DMS 273 treated with DMSO at 0.1 percent for 48 hours (cell line): ENCODE measurements around the gene LYRM1.
A peak's percentile ranks its signal among the peaks of the same experiment; 100 is the strongest.
"Not testable (repeated sequence)": the region's sequence is repeated elsewhere in the genome, so short reads cannot be mapped to it uniquely, and the experiment has no call there.

Experiments
- DNase-seq: peaks from one replicate; lab custom pipeline; 2025; lab: John Stamatoyannopoulos, UW

Gene LYRM1

GRCh38 chr16:20900299-20901067, at the start of gene LYRM1, which contains the start of gene DCUN1D3:
Gene LYRM1, plus strand, starts transcription at chr16:20900771. Its CDS starts 14,785 bp downstream, at chr16:20915556.
Gene DCUN1D3, minus strand, starts transcription at chr16:20900358. Its CDS starts 37,820 bp downstream, at chr16:20862538.
- peak; percentile 96 for DNase-seq

- no peak for DNase-seq
Observed at GRCh38 chr16:20850981-20851380, 49.6 kb upstream of the LYRM1 start.

GRCh38 chr16:20851601-20852000, 49.0 kb upstream of the LYRM1 start:
- DNase-seq: no peak

- DNase-seq: no peak
Observed at GRCh38 chr16:20853143-20853542, 47.4 kb upstream of the LYRM1 start.

- DNase-seq: no peak
Observed at GRCh38 chr16:20853981-20854620, 46.5 kb upstream of the LYRM1 start.

GRCh38 chr16:20854963-20855362, 45.6 kb upstream of the LYRM1 start:
- no peak for DNase-seq

GRCh38 chr16:20857281-20857680, 43.3 kb upstream of the LYRM1 start:
- DNase-seq: no peak

- no peak for DNase-seq
Observed at GRCh38 chr16:20859229-20859628, 41.3 kb upstream of the LYRM1 start.

- DNase-seq: no peak
Observed at GRCh38 chr16:20859699-20860098, 40.9 kb upstream of the LYRM1 start.

- no peak for DNase-seq
Observed at GRCh38 chr16:20860361-20860760, 40.2 kb upstream of the LYRM1 start.

- DNase-seq: not testable (repeated sequence)
Observed at GRCh38 chr16:20860995-20861394, 39.6 kb upstream of the LYRM1 start.

- no peak for DNase-seq
Observed at GRCh38 chr16:20862162-20862960, 38.2 kb upstream of the LYRM1 start.

- not testable (repeated sequence) for DNase-seq
Observed at GRCh38 chr16:20864376-20864775, 36.2 kb upstream of the LYRM1 start.

- no peak for DNase-seq
Observed at GRCh38 chr16:20865420-20866131, 35.0 kb upstream of the LYRM1 start.

GRCh38 chr16:20866145-20866772, 34.3 kb upstream of the LYRM1 start:
- peak; percentile 94 for DNase-seq

GRCh38 chr16:20866801-20867200, 33.8 kb upstream of the LYRM1 start:
- no peak for DNase-seq

GRCh38 chr16:20867585-20867984, 33.0 kb upstream of the LYRM1 start:
- DNase-seq: no peak

- peak; percentile 47 for DNase-seq
Observed at GRCh38 chr16:20868890-20869289, 31.7 kb upstream of the LYRM1 start.

GRCh38 chr16:20870122-20870820, 30.3 kb upstream of the LYRM1 start:
- DNase-seq: no peak

GRCh38 chr16:20871258-20871657, 29.3 kb upstream of the LYRM1 start:
- DNase-seq: no peak
